HEK293 (cell line): Measurements from ENCODE around the gene OPHN1.

Experiments used
- CTCF ChIA-PET: fragments of 350-600 bp; formaldehyde crosslinking; extraction: SDS; loops from one replicate; lab custom pipeline; 2021; ENCODE audit warnings: antibody characterized with exemption; lab: Yijun Ruan, JAX
- POLR2A ChIA-PET: fragments of 300-600 bp; formaldehyde crosslinking; extraction: SDS; loops from one replicate; lab custom pipeline; 2020; ENCODE audit warnings: antibody characterized with exemption, inconsistent platforms; lab: Yijun Ruan, JAX
- H3K27ac ChIP-seq: fragments of 200-500 bp; sonication (Bioruptor generic); 2 replicates; pipeline ENCODE4 v1.5.1; 2014; ENCODE audit warnings: low read depth, low read length, control low read depth, inconsistent platforms; ENCODE audit errors: extremely low read depth
- H3K36me3 ChIP-seq, 2 experiments: fragments of 200-500 bp in 1 of 2; sonication (Bioruptor generic) in 1 of 2; 1 replicate in 1 of 2; 2 replicates in 1 of 2; pipeline ENCODE4 v1.5.1; 2014 to 2017; ENCODE audit warnings: inconsistent platforms in 2 of 2, low read length in 2 of 2; ENCODE audit not compliant: control insufficient read depth in 2 of 2, insufficient read depth in 1 of 2
- H3K4me1 ChIP-seq: fragments of 200-500 bp; sonication (Bioruptor generic); 2 replicates; pipeline ENCODE4 v1.5.1; 2014; ENCODE audit warnings: mild to moderate bottlenecking, low read length, inconsistent platforms; ENCODE audit not compliant: control insufficient read depth, insufficient read depth
- H3K4me3 ChIP-seq: 2 replicates; pipeline ENCODE4 v1.5.1; 2011; ENCODE audit warnings: low read depth, mild to moderate bottlenecking, control low read depth, low read length, moderate library complexity
- H3K9me3 ChIP-seq: fragments of 200-500 bp; sonication (Bioruptor generic); 2 replicates; pipeline ENCODE4 v1.5.1; 2014; ENCODE audit warnings: low read depth, low read length, inconsistent platforms; ENCODE audit not compliant: control insufficient read depth, insufficient read depth
- CTCF ChIP-seq: fragments of 450-650 bp; formaldehyde crosslinking; IDR thresholded peaks from 2 replicates; pipeline ENCODE4 v1.5.1; 2016; ENCODE audit warnings: missing biosample characterization, missing genetic modification characterization
- REST ChIP-seq: fragments of 450-650 bp; formaldehyde crosslinking; IDR thresholded peaks from 2 replicates; pipeline ENCODE4 v1.5.1; 2016; ENCODE audit warnings: missing biosample characterization, missing genetic modification characterization
- SCRT1 ChIP-seq: fragments of 450-650 bp; formaldehyde crosslinking; IDR thresholded peaks from 2 replicates; pipeline ENCODE4 v1.5.1; 2016; ENCODE audit warnings: missing biosample characterization, missing genetic modification characterization, borderline replicate concordance
- ZBTB26 ChIP-seq: fragments of 450-650 bp; formaldehyde crosslinking; optimal IDR thresholded peaks from 2 replicates; pipeline ENCODE3; 2016; ENCODE audit warnings: missing biosample characterization, mild to moderate bottlenecking, missing genetic modification characterization
- ZBTB7A ChIP-seq: fragments of 450-650 bp; formaldehyde crosslinking; IDR thresholded peaks from 2 replicates; pipeline ENCODE4 v1.5.1; 2016; ENCODE audit warnings: low read depth, missing biosample characterization, missing genetic modification characterization
- ZFP37 ChIP-seq: fragments of 450-650 bp; formaldehyde crosslinking; IDR thresholded peaks from 2 replicates; pipeline ENCODE4 v1.5.1; 2016; ENCODE audit warnings: missing biosample characterization, missing genetic modification characterization
- ZNF23 ChIP-seq: fragments of 450-650 bp; formaldehyde crosslinking; IDR thresholded peaks from 2 replicates; pipeline ENCODE4 v1.5.1; 2016; ENCODE audit warnings: missing biosample characterization, missing genetic modification characterization, borderline replicate concordance
- ZNF248 ChIP-seq: fragments of 450-650 bp; formaldehyde crosslinking; IDR thresholded peaks from 2 replicates; pipeline ENCODE4 v1.5.1; 2017; ENCODE audit warnings: missing biosample characterization, missing genetic modification characterization
- ZNF302 ChIP-seq: fragments of 450-650 bp; formaldehyde crosslinking; IDR thresholded peaks from 2 replicates; pipeline ENCODE4 v1.5.1; 2016; ENCODE audit warnings: missing biosample characterization, missing genetic modification characterization, low read depth
- ZNF398 ChIP-seq: fragments of 450-650 bp; formaldehyde crosslinking; IDR thresholded peaks from 2 replicates; pipeline ENCODE4 v1.5.1; 2017; ENCODE audit warnings: missing biosample characterization, missing genetic modification characterization
- ZNF510 ChIP-seq: fragments of 450-650 bp; formaldehyde crosslinking; IDR thresholded peaks from 2 replicates; pipeline ENCODE4 v1.5.1; 2018; ENCODE audit warnings: mild to moderate bottlenecking, missing genetic modification characterization, missing biosample characterization; ENCODE audit not compliant: insufficient replicate concordance
- ZNF514 ChIP-seq: fragments of 450-650 bp; formaldehyde crosslinking; IDR thresholded peaks from 2 replicates; pipeline ENCODE4 v1.5.1; 2016; ENCODE audit warnings: missing biosample characterization, missing genetic modification characterization
- ZNF561 ChIP-seq: fragments of 450-650 bp; IDR thresholded peaks from 2 replicates; pipeline ENCODE4 v1.5.1; 2018; ENCODE audit warnings: missing biosample characterization, missing genetic modification characterization, borderline replicate concordance
- ZNF580 ChIP-seq: fragments of 450-650 bp; formaldehyde crosslinking; IDR thresholded peaks from 2 replicates; pipeline ENCODE4 v1.5.1; 2016; ENCODE audit warnings: missing biosample characterization, missing genetic modification characterization
- ZNF596 ChIP-seq: fragments of 450-650 bp; IDR thresholded peaks from 2 replicates; pipeline ENCODE4 v1.5.0; 2018; ENCODE audit warnings: missing biosample characterization, mild to moderate bottlenecking, missing genetic modification characterization, moderate library complexity
- ZNF654 ChIP-seq: fragments of 450-650 bp; formaldehyde crosslinking; IDR thresholded peaks from 2 replicates; pipeline ENCODE4 v1.5.1; 2016; ENCODE audit warnings: low read depth, missing biosample characterization, missing genetic modification characterization
- ZNF677 ChIP-seq: fragments of 450-650 bp; IDR thresholded peaks from 2 replicates; pipeline ENCODE4 v1.5.0; 2018; ENCODE audit warnings: missing biosample characterization, mild to moderate bottlenecking, missing genetic modification characterization, moderate library complexity
- ZNF704 ChIP-seq: fragments of 450-650 bp; formaldehyde crosslinking; IDR thresholded peaks from 2 replicates; pipeline ENCODE4 v1.5.1; 2016; ENCODE audit warnings: missing biosample characterization, missing genetic modification characterization
- ZNF837 ChIP-seq: fragments of 450-650 bp; formaldehyde crosslinking; IDR thresholded peaks from 2 replicates; pipeline ENCODE4 v1.5.1; 2016; ENCODE audit warnings: missing biosample characterization, missing genetic modification characterization
- ZSCAN30 ChIP-seq: fragments of 450-650 bp; IDR thresholded peaks from 2 replicates; pipeline ENCODE4 v1.5.1; 2018; ENCODE audit warnings: missing biosample characterization, mild to moderate bottlenecking, missing genetic modification characterization, moderate library complexity
- ZSCAN4 ChIP-seq: fragments of 450-650 bp; formaldehyde crosslinking; IDR thresholded peaks from 2 replicates; pipeline ENCODE4 v1.5.1; 2017; ENCODE audit warnings: missing biosample characterization, missing genetic modification characterization
- ZXDB ChIP-seq: fragments of 450-650 bp; formaldehyde crosslinking; IDR thresholded peaks from 2 replicates; pipeline ENCODE4 v1.5.1; 2016; ENCODE audit warnings: missing biosample characterization, missing genetic modification characterization

OPHN1 gene

GRCh38 chrX:68199062-68199848 is 234.0 kb downstream of the OPHN1 start (continued):
- TF ChIP-seq ZBTB26 = no peak
- no peak for TF ChIP-seq REST (tag by site-specific recombination)
- TF ChIP-seq ZNF302 = no peak
- no peak for TF ChIP-seq ZNF677 (tag by site-specific recombination)

- CTCF ChIA-PET = interaction anchor here (0.6 to 8.6 kb wide), 68 partner anchors 9 to 1900 kb away, joined by 3 to 82 read pairs (median 4); partner anchors contain the start of gene YIPF6
- Histone ChIP-seq H3K4me1 (no peaks in the 10 kb centered on the region), H3K36me3 (peaks cover 0 to 5% of the 10 kb centered on the region in 2 experiments; a peak in 2 of 3 replicates), H3K27ac (no peak overlapping the region), H3K4me3 (no peak overlapping the region), H3K9me3 (no peaks in the 10 kb centered on the region)
- POLR2A ChIA-PET = no interaction called here
- TF ChIP-seq SCRT1 (peak; percentile 19; the same call in 1 of the 2 replicates), ZSCAN4 (tag by site-specific recombination) (no peak), ZNF561 (tag by site-specific recombination) (no peak), ZNF580 (no peak), ZXDB (no peak), ZNF398 (tag by site-specific recombination) (no peak), ZNF596 (tag by site-specific recombination) (no peak), ZNF248 (tag by site-specific recombination) (no peak), ZNF514 (tag by site-specific recombination) (no peak), ZNF704 (tag by site-specific recombination) (no peak), ZNF837 (tag by site-specific recombination) (no peak), ZSCAN30 (peak; percentile 52; the same call in 1 of the 2 replicates), ZNF510 (no peak), CTCF (tag by site-specific recombination) (peak; percentile 80), ZBTB7A (tag by site-specific recombination) (no peak), ZNF654 (peak; percentile 98), ZNF23 (tag by site-specific recombination) (no peak), ZFP37 (tag by site-specific recombination) (0 out of 2 replicates have a peak, but pooled peaks have one; percentile 35)
These were observed 236.1 kb downstream of the OPHN1 start for GRCh38 chrX:68196939-68197791.
